DMS 273 treated with DMSO at 0.1 percent for 48 hours (cell line): ENCODE results near the gene TDRD7.

Experiments
- DNase-seq: peaks from one replicate; lab custom pipeline; 2025; lab: John Stamatoyannopoulos, UW

Gene TDRD7

GRCh38 chr9:97529363-97530076, 117.6 kb downstream of the TDRD7 start:
- DNase-seq, result no peak

DNA sequence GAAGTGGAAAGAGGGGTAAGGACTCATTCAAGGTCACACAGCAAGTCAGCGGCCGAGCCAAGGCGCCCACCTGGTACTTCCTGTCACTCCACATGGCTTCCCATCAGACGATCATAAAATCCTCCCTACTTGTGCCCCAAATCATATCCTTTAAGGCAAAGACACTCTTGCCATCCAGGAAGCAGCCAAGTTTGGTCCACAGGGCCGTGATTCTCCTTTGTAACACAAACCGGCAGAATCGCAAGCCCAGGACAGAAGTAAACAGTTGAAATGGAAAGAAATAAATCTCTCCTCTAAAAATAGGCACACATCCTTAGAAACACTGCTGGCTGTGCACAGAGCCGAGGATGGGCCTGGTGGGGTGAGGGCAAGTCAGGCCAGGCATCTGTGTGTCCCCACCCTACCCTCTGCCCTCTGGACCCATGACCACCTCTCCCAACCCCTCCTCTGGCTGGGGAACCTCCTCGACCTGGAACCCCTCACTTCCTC, 120.0 kb downstream of the TDRD7 start:
- DNase-seq, result no peak

DNA sequence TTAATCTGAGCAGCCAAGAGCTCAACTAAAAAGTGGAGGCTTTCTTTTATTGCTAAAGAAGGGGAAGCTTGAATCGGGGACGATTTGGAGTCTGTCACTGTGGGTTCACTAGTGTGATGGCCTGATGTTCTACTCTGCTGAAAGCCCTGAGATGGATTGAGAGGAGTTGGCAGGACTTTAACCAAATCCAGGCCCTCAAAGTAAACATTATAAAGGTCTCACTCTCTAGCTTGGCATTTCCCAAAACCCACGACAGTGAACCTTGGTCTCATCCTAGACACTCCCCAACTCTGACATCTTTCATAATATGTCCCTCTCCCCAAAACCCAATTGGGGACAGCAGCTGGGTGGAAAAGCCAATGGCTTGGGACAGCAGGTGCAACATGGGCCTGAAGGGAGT, 122.3 kb downstream of the TDRD7 start:
- no peak for DNase-seq

- no peak for DNase-seq
Measured at GRCh38 chr9:97534961-97535594, 123.2 kb downstream of the TDRD7 start.

DNA sequence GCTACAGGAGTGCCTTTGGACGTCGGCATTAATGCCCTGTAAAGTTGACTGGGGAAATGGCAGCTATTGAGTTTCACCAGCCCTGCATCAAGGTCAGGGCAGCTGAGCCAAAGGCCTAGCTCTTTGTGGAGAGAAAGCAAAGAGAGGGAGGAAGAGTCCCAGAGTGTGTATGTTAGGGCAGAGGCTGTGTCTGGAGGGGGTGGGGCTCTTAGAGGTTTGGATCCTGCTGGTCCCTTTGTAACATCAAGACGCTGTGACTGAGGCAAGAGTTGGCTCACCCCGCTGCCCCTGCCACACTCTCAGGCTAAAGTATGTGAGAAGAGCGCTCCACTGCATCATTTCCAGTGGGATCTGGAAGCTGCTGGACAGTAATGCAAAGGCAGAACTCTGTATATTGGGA, 123.9 kb downstream of the TDRD7 start:
- no peak for DNase-seq

- no peak for DNase-seq
Measured at GRCh38 chr9:97536480-97536879, 124.6 kb downstream of the TDRD7 start.

DNA sequence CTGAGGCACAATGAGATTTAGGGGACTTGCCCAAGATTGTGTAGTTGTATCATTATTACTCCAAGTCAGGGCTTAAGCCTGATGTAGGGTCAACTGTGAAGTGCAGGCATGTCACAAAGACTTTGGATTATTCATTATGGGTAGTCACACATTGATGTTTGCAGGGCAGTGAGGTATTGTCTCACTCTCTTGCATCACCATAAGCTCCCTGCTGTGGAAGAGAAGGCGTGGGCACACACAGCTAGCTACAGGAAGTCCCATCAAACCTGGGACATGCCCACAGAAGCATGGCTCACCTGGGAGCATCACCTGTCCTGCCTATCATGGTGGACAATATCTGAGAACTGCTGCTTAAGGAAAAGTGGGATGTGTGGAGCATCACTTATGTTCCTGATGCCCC, 131.7 kb downstream of the TDRD7 start:
- DNase-seq, result no peak

DNA sequence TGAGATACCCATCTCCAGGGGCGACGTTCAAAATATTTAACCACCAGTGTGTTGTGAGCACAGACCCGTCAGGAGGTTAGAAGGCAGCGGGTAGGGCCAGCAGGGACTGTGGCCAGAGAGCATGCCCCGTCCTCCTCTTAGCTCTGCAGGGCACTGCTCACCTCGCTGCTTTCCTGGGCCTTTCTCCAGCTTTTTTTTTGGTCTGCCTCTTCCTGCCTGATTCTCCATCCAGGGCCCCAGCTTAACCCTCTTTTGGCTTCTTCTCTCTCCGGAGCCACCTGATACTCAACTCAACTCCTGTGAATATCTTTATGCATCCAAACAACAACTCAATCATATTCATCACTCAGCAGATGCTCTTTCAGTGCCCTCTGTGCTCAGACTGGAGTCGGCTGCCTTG, 133.6 kb downstream of the TDRD7 start:
- no peak for DNase-seq
